A549 (cell line): ENCODE results near the gene MPND. TPM values are rescaled to one million over a fixed set of nuclear protein-coding genes. Genes with fewer than 3 reads are reported as not detected.

ENCODE experiments used
- ATAC-seq, 2 experiments: fragments of 200-7000 bp in 1 of 2; fragments of >200 bp in 1 of 2; cut with Nextera tagmentation in 1 of 2; cut with Tn5 transposase in 1 of 2; 3 replicates each; pipeline versions ENCODE4 v1.8.0 to v1.9.1; 2018 to 2020; ENCODE audit warnings: mild to moderate bottlenecking in 1 of 2, moderate library complexity in 1 of 2
- CTCF ChIA-PET: fragments of 300-600 bp; sonication (Branson Sonifier 250); formaldehyde crosslinking; extraction: SDS; loops from one replicate; lab custom pipeline; 2021; ENCODE audit warnings: antibody characterized with exemption, inconsistent platforms; lab: Yijun Ruan, JAX
- POLR2A ChIA-PET: fragments of 350-600 bp; formaldehyde crosslinking; extraction: SDS; loops from one replicate; lab custom pipeline; 2021; ENCODE audit warnings: antibody characterized with exemption, inconsistent platforms; lab: Yijun Ruan, JAX
- DNase-seq, 2 experiments: peaks; one replicate each; pipeline versions ENCODE4 v3.0.0 to v3.0.0-alpha.2; 2011 to 2016; ENCODE audit warnings: low read depth in 1 of 2, low spot score in 1 of 2
- FAIRE-seq: peaks from 2 replicates; lab custom pipeline; 2011; peaks lifted over from hg19 to GRCh38; lab: Jason Lieb, UNC
- H3K27ac ChIP-seq, 2 experiments: fragments of >200 bp; sonication (Bioruptor Twin); formaldehyde crosslinking; 3 replicates each; pipeline ENCODE4 v1.5.1; 2016 to 2017
- H3K4me1 ChIP-seq: fragments of >200 bp; sonication (Bioruptor Twin); formaldehyde crosslinking; 3 replicates; pipeline ENCODE4 v1.6.1; 2016
- H3K4me2 ChIP-seq: fragments of >200 bp; sonication (Bioruptor Twin); formaldehyde crosslinking; 3 replicates; pipeline ENCODE4 v1.6.1; 2016
- H3K4me3 ChIP-seq: fragments of >200 bp; sonication (Bioruptor Twin); formaldehyde crosslinking; 3 replicates; pipeline ENCODE4 v1.5.1; 2016
- H3K9me3 ChIP-seq: fragments of >200 bp; sonication (Bioruptor Twin); formaldehyde crosslinking; 3 replicates; pipeline ENCODE4 v1.6.1; 2016
- CHD2 ChIP-seq: fragments of 150-350 bp; IDR thresholded peaks from 2 replicates; pipeline ENCODE4 v1.6.1; 2014; ENCODE audit warnings: low read length; ENCODE audit not compliant: partially characterized antibody
- ELK1 ChIP-seq: fragments of 150-350 bp; IDR thresholded peaks from 2 replicates; pipeline ENCODE4 v1.6.1; 2014; ENCODE audit warnings: low read depth, mild to moderate bottlenecking, low read length
- FOSL2 ChIP-seq, 2 experiments: fragments of 450-650 bp in 1 of 2; fragments of >200 bp in 1 of 2; sonication (Bioruptor Twin) in 1 of 2; formaldehyde crosslinking; IDR thresholded peaks; 2 replicates each; pipeline versions ENCODE4 v1.5.0 to v1.6.1; 2016 to 2020; ENCODE audit warnings: mild to moderate bottlenecking in 1 of 2, moderate library complexity in 1 of 2
- HDAC2 ChIP-seq: fragments of 200-600 bp; sonication (generic); IDR thresholded peaks from 2 replicates; pipeline ENCODE4 v1.6.1; 2016
- HOXA7 ChIP-seq: fragments of 250-450 bp; sonication (Bioruptor Pico); IDR thresholded peaks from 2 replicates; pipeline ENCODE4 v1.5.0; 2020; ENCODE audit warnings: mild to moderate bottlenecking, moderate library complexity
- HOXB5 ChIP-seq: fragments of 250-450 bp; sonication (Bioruptor Pico); IDR thresholded peaks from 2 replicates; pipeline ENCODE4 v1.5.0; 2020; ENCODE audit warnings: mild to moderate bottlenecking, moderate library complexity
- JUN ChIP-seq, 2 experiments: fragments of >200 bp; sonication (Bioruptor Twin); formaldehyde crosslinking; IDR thresholded peaks; 2 replicates in 1 of 2; 3 replicates in 1 of 2; pipeline ENCODE4 v1.6.1; 2016 to 2017
- JUNB ChIP-seq: fragments of >200 bp; sonication (Bioruptor Twin); formaldehyde crosslinking; IDR thresholded peaks from 2 replicates; pipeline ENCODE4 v1.6.1; 2016
- NFE2L2 ChIP-seq: fragments of 150-350 bp; conservative IDR thresholded peaks from 2 replicates; pipeline ENCODE4 v1.6.1; 2014; ENCODE audit warnings: low read length
- PBX3 ChIP-seq: IDR thresholded peaks from 2 replicates; pipeline ENCODE4 v1.6.1; 2012
- POLR2A ChIP-seq: IDR thresholded peaks from 2 replicates; pipeline ENCODE4 v1.6.1; 2012; ENCODE audit warnings: mild to moderate bottlenecking, low read length
- POLR2AphosphoS2 ChIP-seq: conservative IDR thresholded peaks from 2 replicates; pipeline ENCODE4 v1.6.1; 2012; ENCODE audit warnings: low read length, improper control_type of control experiment, inconsistent platforms
- RCOR1 ChIP-seq: fragments of 150-350 bp; IDR thresholded peaks from 2 replicates; pipeline ENCODE4 v1.6.1; 2014; ENCODE audit warnings: antibody characterized with exemption, low read length, low read depth
- RFX5 ChIP-seq: fragments of 450-650 bp; IDR thresholded peaks from 2 replicates; pipeline ENCODE4 v1.7.1; 2014; ENCODE audit warnings: antibody characterized with exemption, mild to moderate bottlenecking, moderate library complexity
- ZNF302 ChIP-seq: fragments of 250-450 bp; sonication (Bioruptor Pico); IDR thresholded peaks from 2 replicates; pipeline ENCODE4 v1.9.0; 2021; ENCODE audit warnings: inconsistent platforms, mild to moderate bottlenecking, moderate library complexity
- ZSCAN20 ChIP-seq: fragments of 250-450 bp; sonication (Bioruptor Pico); IDR thresholded peaks from 2 replicates; pipeline ENCODE4 v1.8.0; 2022; ENCODE audit warnings: mild to moderate bottlenecking, moderate library complexity
- WGBS: methylation state at CpG from one replicate; pipeline ENCODE4 v1.1.6; 2017; ENCODE audit errors: missing lambda C conversion rate; 5-methylcytosine and 5-hydroxymethylcytosine counted together
- polyA plus RNA-seq, 4 experiments: library from polyadenylated mRNA; depleted of rRNA in 3 of 4; stranded (reverse); fragments of >200 nt; fragmentation: RNase III in 1 of 4; extraction: RNeasy Plus Mini Kit Qiagen cat#74134 plus additional on column Dnase treatment in 1 of 4; gene quantifications; 2 replicates in 3 of 4; 3 replicates in 1 of 4; pipeline ENCODE4 v1.2.3, GENCODE V29; 2011 to 2017
- TF ChIP-seq, protein P1 (sequence below): fragments of >200 bp; sonication (Bioruptor Twin); formaldehyde crosslinking; IDR thresholded peaks from 3 replicates; pipeline ENCODE4 v1.5.1; 2016
- TF ChIP-seq, protein P2 (sequence below): IDR thresholded peaks from 2 replicates; pipeline ENCODE4 v1.6.1; 2012; ENCODE audit warnings: low read depth, borderline replicate concordance
- TF ChIP-seq, protein P3 (sequence below): fragments of >200 bp; sonication (Bioruptor Twin); formaldehyde crosslinking; IDR thresholded peaks from 3 replicates; pipeline ENCODE4 v1.6.1; 2016

The MPND gene
- polyA plus RNA-seq, 2 of the 4 experiments (the other 2 are of a cell fraction): 3.5 to 14.5 TPM

GRCh38 chr19:4361152-4362046 is 18.0 kb downstream of the MPND start:
- TF ChIP-seq, protein P1, sequence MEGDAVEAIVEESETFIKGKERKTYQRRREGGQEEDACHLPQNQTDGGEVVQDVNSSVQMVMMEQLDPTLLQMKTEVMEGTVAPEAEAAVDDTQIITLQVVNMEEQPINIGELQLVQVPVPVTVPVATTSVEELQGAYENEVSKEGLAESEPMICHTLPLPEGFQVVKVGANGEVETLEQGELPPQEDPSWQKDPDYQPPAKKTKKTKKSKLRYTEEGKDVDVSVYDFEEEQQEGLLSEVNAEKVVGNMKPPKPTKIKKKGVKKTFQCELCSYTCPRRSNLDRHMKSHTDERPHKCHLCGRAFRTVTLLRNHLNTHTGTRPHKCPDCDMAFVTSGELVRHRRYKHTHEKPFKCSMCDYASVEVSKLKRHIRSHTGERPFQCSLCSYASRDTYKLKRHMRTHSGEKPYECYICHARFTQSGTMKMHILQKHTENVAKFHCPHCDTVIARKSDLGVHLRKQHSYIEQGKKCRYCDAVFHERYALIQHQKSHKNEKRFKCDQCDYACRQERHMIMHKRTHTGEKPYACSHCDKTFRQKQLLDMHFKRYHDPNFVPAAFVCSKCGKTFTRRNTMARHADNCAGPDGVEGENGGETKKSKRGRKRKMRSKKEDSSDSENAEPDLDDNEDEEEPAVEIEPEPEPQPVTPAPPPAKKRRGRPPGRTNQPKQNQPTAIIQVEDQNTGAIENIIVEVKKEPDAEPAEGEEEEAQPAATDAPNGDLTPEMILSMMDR: no peak
- TF ChIP-seq NFE2L2 (no peak), RCOR1 (no peak), CHD2 (no peak), ZSCAN20 (CRISPR knock-in tag) (no peak), ELK1 (no peak), JUN (IDR thresholded peaks at IDR 0.05) (0 out of 5 replicates have a peak, but pooled peaks of 1 of the 2 experiments have one; percentile 25), HDAC2 (no peak), JUNB (no peak), PBX3 (no peak), HOXB5 (no peak), POLR2AphosphoS2 (no peak), FOSL2 (IDR thresholded peaks at IDR 0.05) (no peak), FOSL2 (CRISPR knock-in tag; IDR thresholded peaks at IDR 0.05) (0 out of 2 replicates have a peak, but pooled peaks have one; percentile 7), POLR2A (no peak), RFX5 (no peak), ZNF302 (CRISPR knock-in tag) (no peak), HOXA7 (no peak)
- TF ChIP-seq, protein P2, sequence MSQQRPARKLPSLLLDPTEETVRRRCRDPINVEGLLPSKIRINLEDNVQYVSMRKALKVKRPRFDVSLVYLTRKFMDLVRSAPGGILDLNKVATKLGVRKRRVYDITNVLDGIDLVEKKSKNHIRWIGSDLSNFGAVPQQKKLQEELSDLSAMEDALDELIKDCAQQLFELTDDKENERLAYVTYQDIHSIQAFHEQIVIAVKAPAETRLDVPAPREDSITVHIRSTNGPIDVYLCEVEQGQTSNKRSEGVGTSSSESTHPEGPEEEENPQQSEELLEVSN: peak; percentile 77; the same call in 1 of the 2 replicates
- TF ChIP-seq, protein P3, sequence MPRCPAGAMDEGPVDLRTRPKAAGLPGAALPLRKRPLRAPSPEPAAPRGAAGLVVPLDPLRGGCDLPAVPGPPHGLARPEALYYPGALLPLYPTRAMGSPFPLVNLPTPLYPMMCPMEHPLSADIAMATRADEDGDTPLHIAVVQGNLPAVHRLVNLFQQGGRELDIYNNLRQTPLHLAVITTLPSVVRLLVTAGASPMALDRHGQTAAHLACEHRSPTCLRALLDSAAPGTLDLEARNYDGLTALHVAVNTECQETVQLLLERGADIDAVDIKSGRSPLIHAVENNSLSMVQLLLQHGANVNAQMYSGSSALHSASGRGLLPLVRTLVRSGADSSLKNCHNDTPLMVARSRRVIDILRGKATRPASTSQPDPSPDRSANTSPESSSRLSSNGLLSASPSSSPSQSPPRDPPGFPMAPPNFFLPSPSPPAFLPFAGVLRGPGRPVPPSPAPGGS: no peak
- Histone ChIP-seq H3K4me2 (no peak overlapping the region), H3K9me3 (no peaks in the 10 kb centered on the region), H3K27ac (peak overlapping the region in 1 of 2 experiments; percentile 67; a peak in 2 of 6 replicates), H3K4me3 (no peak overlapping the region), H3K4me1 (peaks cover 14% of the 10 kb centered on the region)
- WGBS: 91% methylated on average over 13 of the region's 50 CpGs
- POLR2A ChIA-PET: no interaction called here
- no peak; a peak in 1 of 6 replicates for ATAC-seq
- FAIRE-seq: no peak
- peak in 1 of 2 experiments; percentile 33 for DNase-seq
- CTCF ChIA-PET: interaction anchor here (0.9 to 6.2 kb wide), 6 partner anchors 8 to 40 kb away, joined by 3 to 51 read pairs (median 10); partner anchors contain the start of genes MPND and SH3GL1
